Smooth muscle cell (in vitro differentiated cells): ENCODE measurements around the gene TECR. TPM values are rescaled to one million over a fixed set of nuclear protein-coding genes. Genes with fewer than 3 reads are reported as not detected.

Source experiments
- DNase-seq: peaks from one replicate; lab custom pipeline; 2025; ENCODE audit not compliant: unreplicated experiment; lab: John Stamatoyannopoulos, UW
- H2AFZ ChIP-seq: fragments of 200-600 bp; sonication (generic); 2 replicates; pipeline ENCODE4 v1.6.0; 2016; ENCODE audit warnings: antibody characterized with exemption, low read depth, mild to moderate bottlenecking
- H3F3A ChIP-seq: fragments of 200-600 bp; sonication (generic); 2 replicates; pipeline ENCODE4 v1.6.0; 2017; ENCODE audit warnings: antibody characterized with exemption, low read depth
- H3K27ac ChIP-seq: fragments of 200-600 bp; sonication (generic); 2 replicates; pipeline ENCODE4 v1.5.1; 2016; ENCODE audit warnings: low read depth, mild to moderate bottlenecking
- H3K27me3 ChIP-seq: fragments of 200-600 bp; sonication (generic); 2 replicates; pipeline ENCODE4 v1.6.1; 2016; ENCODE audit warnings: low read depth, mild to moderate bottlenecking
- H3K36me3 ChIP-seq: fragments of 200-600 bp; sonication (generic); 2 replicates; pipeline ENCODE4 v1.5.1; 2016; ENCODE audit warnings: low read depth
- H3K4me1 ChIP-seq: fragments of 200-600 bp; sonication (generic); 2 replicates; pipeline ENCODE4 v1.5.1; 2016; ENCODE audit warnings: low read depth
- H3K4me2 ChIP-seq: fragments of 200-600 bp; sonication (generic); 2 replicates; pipeline ENCODE4 v1.6.0; 2016; ENCODE audit warnings: mild to moderate bottlenecking
- H3K4me3 ChIP-seq: fragments of 200-600 bp; sonication (generic); 2 replicates; pipeline ENCODE4 v1.5.1; 2016; ENCODE audit warnings: mild to moderate bottlenecking
- H3K79me2 ChIP-seq: fragments of 200-600 bp; sonication (generic); 2 replicates; pipeline ENCODE4 v1.6.0; 2016; ENCODE audit warnings: low read depth, mild to moderate bottlenecking
- H3K9ac ChIP-seq: fragments of 200-600 bp; sonication (generic); 2 replicates; pipeline ENCODE4 v1.6.0; 2016; ENCODE audit warnings: low read depth
- H3K9me3 ChIP-seq: fragments of 200-600 bp; sonication (generic); replicated peaks from 2 replicates; pipeline ENCODE4 v1.5.1; 2016; ENCODE audit warnings: low read depth
- H4K20me1 ChIP-seq: fragments of 200-600 bp; sonication (generic); 2 replicates; pipeline ENCODE4 v1.6.0; 2016; ENCODE audit warnings: low read depth
- WGBS: methylation state at CpG from one replicate; pipeline ENCODE4 v1.1.7; 2016; ENCODE audit warnings: low lambda C conversion rate; 5-methylcytosine and 5-hydroxymethylcytosine counted together
- polyA plus RNA-seq: library from polyadenylated mRNA; unstranded; fragments of >200 nt; fragmentation: Nextera tagmentation; extraction: Ambion mirVana; gene quantifications from 2 replicates; pipeline ENCODE4 v1.2.1, GENCODE V29; 2016
- total RNA-seq: library from RNA; depleted of rRNA; stranded (reverse); fragments of >200 nt; gene quantifications from 2 replicates; pipeline ENCODE4 v1.2.3, GENCODE V29; 2014
- TF ChIP-seq, protein P1 (sequence below): fragments of 200-600 bp; sonication (generic); IDR thresholded peaks from 2 replicates; pipeline ENCODE4 v1.5.1; 2017; ENCODE audit warnings: borderline replicate concordance, mild to moderate bottlenecking, antibody characterized with exemption; ENCODE audit not compliant: insufficient read depth, poor library complexity, severe bottlenecking

The TECR gene
- total and polyA plus RNA-seq, 2 experiments from 2014 or later: 86.1 to 216 TPM

DNA sequence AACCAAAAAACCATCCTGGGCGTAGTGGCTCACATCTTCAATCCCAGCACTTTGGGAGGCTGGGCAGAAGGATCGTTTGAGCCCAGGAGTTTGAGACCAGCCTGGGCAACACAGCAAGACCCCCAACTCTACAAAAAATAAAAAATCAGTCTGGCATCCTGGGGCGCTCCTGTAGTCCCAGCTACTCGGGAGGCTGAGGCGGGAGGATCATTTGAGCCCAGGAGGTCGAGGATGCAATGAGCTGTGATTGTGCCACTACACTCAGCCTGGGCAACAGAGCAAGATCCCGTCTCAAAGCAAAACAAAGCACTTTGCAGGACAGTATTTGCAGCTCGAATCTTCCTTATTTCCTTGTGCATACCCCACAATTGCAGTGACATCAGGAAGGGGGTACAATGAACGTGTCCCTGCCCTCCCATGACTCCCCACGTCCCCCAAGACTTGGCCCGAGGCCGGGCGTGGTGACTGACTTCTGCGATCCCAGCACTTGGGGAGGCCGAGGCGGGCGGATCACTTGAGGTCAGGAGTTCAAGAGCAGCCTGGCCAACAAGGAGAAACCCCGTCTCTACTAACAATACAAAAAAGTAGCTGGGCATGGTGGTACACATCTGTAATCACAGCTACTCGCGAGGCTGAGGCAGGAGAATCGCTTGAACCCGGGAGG is 41.6 kb downstream of the TECR start:
- no peaks in the 10 kb centered on the region for H3K27me3 ChIP-seq
- no peak overlapping the region for H3K27ac ChIP-seq
- peaks cover 7% of the 10 kb centered on the region for H3K4me1 ChIP-seq
- peak overlapping the region; percentile 91 for H3K4me2 ChIP-seq
- H4K20me1 ChIP-seq: peaks cover 6% of the 10 kb centered on the region
- TF ChIP-seq, protein P1, sequence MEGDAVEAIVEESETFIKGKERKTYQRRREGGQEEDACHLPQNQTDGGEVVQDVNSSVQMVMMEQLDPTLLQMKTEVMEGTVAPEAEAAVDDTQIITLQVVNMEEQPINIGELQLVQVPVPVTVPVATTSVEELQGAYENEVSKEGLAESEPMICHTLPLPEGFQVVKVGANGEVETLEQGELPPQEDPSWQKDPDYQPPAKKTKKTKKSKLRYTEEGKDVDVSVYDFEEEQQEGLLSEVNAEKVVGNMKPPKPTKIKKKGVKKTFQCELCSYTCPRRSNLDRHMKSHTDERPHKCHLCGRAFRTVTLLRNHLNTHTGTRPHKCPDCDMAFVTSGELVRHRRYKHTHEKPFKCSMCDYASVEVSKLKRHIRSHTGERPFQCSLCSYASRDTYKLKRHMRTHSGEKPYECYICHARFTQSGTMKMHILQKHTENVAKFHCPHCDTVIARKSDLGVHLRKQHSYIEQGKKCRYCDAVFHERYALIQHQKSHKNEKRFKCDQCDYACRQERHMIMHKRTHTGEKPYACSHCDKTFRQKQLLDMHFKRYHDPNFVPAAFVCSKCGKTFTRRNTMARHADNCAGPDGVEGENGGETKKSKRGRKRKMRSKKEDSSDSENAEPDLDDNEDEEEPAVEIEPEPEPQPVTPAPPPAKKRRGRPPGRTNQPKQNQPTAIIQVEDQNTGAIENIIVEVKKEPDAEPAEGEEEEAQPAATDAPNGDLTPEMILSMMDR: no peak
- no peak overlapping the region for H2AFZ ChIP-seq
- WGBS: 65% methylated on average over 22 of the region's 22 CpGs
- DNase-seq: no peak
- no peaks in the 10 kb centered on the region for H3K36me3 ChIP-seq
- H3K9me3 ChIP-seq: no peaks in the 10 kb centered on the region
- peak overlapping the region; percentile 63 for H3K9ac ChIP-seq
- H3K4me3 ChIP-seq: peak overlapping the region; percentile 92
- H3K79me2 ChIP-seq: peaks cover 28% of the 10 kb centered on the region
- H3F3A ChIP-seq: no peaks in the 10 kb centered on the region

DNA sequence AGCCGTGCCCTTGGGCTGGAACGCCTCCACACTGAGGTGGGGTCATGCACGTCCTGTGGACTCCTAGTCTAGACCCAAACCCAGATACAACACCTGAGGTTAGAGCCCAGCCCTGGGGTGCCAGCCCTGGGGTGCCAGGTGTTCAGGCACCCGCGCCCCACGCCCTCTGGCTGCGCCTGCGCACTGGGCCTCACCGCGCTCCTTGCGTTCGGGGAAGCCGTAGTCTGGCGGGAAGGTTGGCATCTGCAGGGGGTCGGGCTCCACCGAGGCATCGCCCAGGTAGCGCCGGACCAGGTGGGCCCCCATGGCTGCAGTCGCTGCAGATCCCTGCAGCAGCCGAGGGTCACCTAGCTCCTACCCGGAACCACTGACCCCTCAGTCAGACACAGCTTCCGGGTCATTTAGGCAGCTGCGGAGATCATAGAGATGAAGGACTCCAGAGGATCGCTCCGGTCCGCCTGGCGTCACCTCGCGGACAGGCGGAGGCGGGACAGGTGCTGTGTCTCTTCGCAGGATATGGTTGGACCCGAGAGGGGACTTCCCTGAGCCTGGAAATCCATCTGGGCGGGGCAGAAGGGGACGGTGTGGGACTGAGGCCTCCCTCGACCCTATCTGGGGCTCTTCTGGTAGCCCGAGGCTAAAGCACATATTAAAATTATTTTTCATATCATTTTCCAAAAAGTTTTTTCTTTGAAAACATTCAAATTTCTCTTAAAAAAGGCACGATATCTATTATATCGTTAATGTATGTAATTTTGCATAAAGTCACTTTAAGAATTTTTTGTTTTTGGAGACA is 42.5 kb downstream of the TECR start, which contains the start of gene NDUFB7:
Gene NDUFB7, minus strand, starts transcription at position 372 of the 796 bp plus-strand sequence. Its CDS starts 66 bp downstream, at position 306.
- H3K79me2 ChIP-seq: peaks cover 28% of the 10 kb centered on the region
- peak within 1 kb of the TSS; percentile 87 for H2AFZ ChIP-seq
- peak; percentile 45 for DNase-seq
- no peaks in the 10 kb centered on the region for H3K9me3 ChIP-seq
- H3K4me3 ChIP-seq: peak within 1 kb of the TSS; percentile 92
- no peak within 1 kb of the TSS for H3K27ac ChIP-seq
- peak within 1 kb of the TSS; percentile 91 for H3K4me2 ChIP-seq
- H3F3A ChIP-seq: no peaks in the 10 kb centered on the region
- no peaks in the 10 kb centered on the region for H3K27me3 ChIP-seq
- peak within 1 kb of the TSS; percentile 63 for H3K9ac ChIP-seq
- TF ChIP-seq, protein P1: peak; percentile 52
- H3K36me3 ChIP-seq: no peaks in the 10 kb centered on the region
- H3K4me1 ChIP-seq: peaks cover 7% of the 10 kb centered on the region
- 6% methylated on average over 39 of the region's 40 CpGs for WGBS
- H4K20me1 ChIP-seq: peaks cover 6% of the 10 kb centered on the region

DNA sequence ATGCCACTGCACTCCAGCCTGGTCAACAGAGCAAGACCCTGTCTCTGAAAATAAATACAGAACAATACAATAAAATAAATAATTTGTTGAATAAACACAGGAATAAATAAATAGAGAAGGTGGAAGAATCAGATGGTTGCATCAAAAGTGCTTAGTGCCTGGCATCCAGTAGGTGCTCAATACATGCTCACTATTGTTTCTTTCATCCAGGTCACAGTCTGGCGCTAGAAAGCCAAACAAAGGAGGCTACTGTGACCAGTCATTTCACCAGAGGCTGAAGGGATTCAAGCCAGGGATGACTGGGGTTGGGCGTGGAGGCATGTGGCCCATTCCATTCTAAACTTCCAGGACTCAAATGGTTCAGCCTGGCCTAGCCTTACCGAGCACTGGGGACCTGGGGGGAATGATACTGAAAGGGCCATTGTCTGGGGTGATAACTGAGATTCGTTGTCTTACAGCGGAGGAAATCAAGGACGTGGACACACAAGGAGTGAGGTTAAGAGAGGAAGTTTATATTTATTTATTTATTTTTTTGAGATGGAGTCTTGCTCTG is 46.1 kb downstream of the TECR start:
- Histone ChIP-seq H3K9ac (no peak overlapping the region), H3K27ac (no peak overlapping the region), H3K4me1 (peaks cover 7% of the 10 kb centered on the region), H3K27me3 (no peaks in the 10 kb centered on the region), H3K9me3 (no peaks in the 10 kb centered on the region), H3K36me3 (no peaks in the 10 kb centered on the region), H3F3A (no peaks in the 10 kb centered on the region), H4K20me1 (no peaks in the 10 kb centered on the region), H3K79me2 (peaks cover 14% of the 10 kb centered on the region), H2AFZ (no peak overlapping the region), H3K4me3 (no peak overlapping the region), H3K4me2 (no peak overlapping the region)
- TF ChIP-seq, protein P1: no peak
- DNase-seq: no peak
- 82% methylated on average over 6 of the region's 6 CpGs for WGBS
